ACHN (cell line): Measurements from ENCODE around the gene CTTNBP2.

ENCODE experiments used
- DNase-seq: peaks from one replicate; pipeline ENCODE4 v3.0.0-alpha.2; 2015
- in situ Hi-C: cut with HindIII; loops from 2 replicates; pipeline ENCODE4 v1.10.0; 2017; ENCODE audit warnings: low sequenced_read_pairs, low pct_ligation_motif_present, low pct_unique_long_range_greater_than_20kb

CTTNBP2 gene

DNA sequence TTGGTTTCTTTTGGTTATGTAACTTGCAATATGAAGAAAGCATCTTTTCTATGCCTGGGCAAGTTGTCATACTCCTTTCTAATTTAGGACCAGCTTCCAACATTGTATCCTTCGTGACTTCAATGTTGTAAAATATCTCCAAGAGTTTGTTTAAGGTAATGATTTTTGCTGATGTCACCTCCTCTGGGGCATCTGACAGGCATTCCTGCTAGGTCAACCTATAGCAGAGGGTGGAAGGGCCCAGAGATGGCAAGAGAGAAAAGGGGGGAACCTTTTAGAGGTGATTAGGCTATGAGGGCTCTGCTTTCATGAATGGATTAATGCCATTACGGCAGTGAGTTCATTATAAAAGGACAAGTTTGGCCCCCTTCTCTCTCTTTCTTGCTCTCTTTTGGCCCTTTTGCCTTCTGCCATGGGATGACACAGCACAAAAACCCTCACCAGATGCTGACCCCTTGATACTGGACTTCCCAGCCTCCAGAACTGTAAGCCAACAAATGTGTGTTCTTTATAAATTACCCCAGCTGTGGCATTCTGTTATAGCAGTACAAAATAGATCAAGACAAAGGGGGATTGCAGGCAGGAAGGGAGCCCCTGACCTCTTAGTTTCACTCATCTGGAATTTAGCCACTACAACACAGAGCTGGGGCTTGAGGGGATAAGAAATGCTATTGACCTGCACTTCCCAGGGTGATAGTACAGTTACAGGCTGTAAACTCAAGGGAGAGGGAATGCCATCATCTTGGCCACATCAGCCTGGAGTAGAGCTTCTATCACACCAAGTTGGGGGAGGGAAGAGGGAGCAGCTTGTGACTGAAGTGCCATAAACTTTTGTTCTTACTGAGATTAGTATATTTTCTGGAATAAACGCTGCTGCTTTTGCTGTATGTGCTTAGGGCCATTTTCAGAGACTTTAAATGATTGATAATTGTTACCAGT lies 197.5 kb downstream of the CTTNBP2 start:
- in situ Hi-C loops: no loop called here
- no peak for DNase-seq

- in situ Hi-C loops: no loop called here
- DNase-seq: no peak
These were observed 198.6 kb downstream of the CTTNBP2 start for GRCh38 chr7:117674617-117675016.

DNA sequence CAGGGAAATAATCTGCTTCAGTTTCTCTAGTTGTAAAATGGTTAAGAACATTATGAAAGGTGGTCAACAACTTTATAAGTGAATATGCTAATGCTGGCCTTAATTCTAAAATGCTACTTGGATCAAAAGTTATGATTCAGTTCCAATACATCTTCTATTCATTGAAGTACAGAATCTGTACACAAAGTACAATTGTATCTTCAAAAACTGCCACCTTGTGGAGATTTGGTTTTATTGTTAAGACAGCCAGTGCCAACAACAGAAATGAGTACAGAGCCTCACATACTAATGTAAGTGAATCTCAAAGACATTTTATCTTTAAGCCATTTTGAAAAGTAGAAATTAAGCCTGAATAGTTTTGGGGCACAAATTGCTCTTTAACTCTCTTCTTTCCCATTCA lies 199.4 kb downstream of the CTTNBP2 start:
- in situ Hi-C loops: no loop called here
- DNase-seq: peak; percentile 49

DNA sequence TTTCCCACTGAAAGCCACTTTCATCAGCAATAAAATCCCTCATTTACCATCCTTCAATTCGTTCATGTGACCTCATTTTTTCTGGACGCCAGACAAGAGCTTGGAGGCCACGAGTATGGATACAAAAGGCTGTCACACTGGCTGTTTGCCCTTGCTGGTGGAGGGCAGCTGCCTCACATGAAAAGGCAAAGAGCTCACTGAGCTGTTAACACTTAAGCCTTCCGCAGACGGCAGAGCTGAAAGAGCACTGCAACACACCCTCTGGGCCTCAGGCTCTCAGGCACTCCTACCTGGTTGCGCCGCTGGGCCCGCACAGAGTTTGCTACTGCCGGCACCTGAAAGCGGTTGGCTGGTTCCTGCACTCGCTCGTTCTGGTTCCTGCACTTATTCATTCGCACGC lies 199.9 kb downstream of the CTTNBP2 start:
- in situ Hi-C loops: no loop called here

DNA sequence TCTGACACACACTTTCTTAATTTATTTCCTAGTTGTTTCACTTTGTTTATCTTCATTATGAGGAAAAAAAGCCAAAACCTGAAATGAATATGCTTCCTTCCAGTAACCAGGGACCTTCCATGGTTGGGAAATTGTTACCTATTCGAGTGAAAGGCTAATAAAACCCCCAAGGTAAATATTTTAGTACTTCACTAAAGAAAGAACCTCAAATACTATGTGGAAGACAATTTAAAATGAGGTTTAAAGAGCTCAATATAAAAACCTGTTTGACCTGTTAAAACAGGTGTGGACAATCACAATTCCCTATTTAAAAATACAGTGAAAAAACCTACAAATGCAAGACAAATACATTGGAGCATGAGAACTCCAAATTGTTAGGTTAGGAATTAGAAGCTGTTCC lies 200.8 kb downstream of the CTTNBP2 start:
- DNase-seq: no peak
- in situ Hi-C loops: no loop called here

More for the DNA sequence above, 199.9 kb downstream of the CTTNBP2 start:
- DNase-seq: no peak

DNA sequence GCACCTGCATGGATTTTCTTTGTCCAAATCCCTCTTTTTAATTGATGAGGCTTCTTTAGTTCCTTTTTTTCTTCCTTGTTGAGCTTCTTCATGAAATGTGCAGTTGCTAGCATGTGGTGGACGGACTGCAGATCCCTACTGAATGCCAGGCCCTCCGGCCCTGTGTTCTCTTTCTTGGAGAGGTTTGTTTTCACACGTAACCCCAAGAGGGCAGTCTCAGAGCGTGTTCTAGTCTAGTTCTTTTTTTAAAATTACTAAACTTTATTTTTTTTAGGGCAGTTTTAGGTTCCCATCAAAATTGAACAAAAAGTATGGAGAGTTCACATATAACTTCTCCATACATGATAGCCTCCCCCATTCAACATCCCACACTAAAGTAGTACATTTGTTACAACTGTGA lies 203.4 kb downstream of the CTTNBP2 start:
- DNase-seq: no peak
- in situ Hi-C loops: no loop called here

- no peak for DNase-seq
These were observed 205.8 kb downstream of the CTTNBP2 start for GRCh38 chr7:117667456-117667855.

GRCh38 chr7:117666689-117667088 lies 206.6 kb downstream of the CTTNBP2 start:
- in situ Hi-C loops: no loop called here
- no peak for DNase-seq

More at GRCh38 chr7:117667456-117667855, 205.8 kb downstream of the CTTNBP2 start:
- in situ Hi-C loops: no loop called here

DNA sequence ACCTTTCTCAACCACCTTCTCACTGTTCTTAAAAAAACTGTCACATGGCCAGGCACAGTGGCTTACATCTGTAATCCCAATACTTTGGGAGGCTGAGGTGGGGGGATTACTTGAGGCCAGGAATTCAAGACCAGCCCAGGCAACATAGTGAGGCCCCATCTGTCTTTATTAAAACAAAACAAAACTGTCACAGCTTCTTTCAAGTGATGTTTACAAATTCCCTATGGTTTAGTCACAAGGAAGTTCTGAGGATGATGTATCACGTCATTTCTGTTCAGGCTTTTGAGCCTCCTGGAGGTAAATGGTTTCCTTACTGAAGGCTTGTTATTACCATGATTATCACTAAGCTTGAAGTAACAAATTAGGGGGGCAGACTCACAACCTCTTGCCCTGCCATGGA lies 207.2 kb downstream of the CTTNBP2 start:
- DNase-seq: peak; percentile 32
- in situ Hi-C loops: no loop called here

DNA sequence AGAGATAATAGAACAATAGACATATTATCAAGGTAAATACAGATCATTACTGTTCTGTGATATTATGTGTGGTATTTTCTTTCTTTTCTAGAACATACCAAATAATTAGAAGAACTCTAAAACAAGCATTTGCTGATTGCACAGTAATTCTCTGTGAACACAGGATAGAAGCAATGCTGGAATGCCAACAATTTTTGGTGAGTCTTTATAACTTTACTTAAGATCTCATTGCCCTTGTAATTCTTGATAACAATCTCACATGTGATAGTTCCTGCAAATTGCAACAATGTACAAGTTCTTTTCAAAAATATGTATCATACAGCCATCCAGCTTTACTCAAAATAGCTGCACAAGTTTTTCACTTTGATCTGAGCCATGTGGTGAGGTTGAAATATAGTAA lies 207.9 kb downstream of the CTTNBP2 start:
- DNase-seq: no peak

DNA sequence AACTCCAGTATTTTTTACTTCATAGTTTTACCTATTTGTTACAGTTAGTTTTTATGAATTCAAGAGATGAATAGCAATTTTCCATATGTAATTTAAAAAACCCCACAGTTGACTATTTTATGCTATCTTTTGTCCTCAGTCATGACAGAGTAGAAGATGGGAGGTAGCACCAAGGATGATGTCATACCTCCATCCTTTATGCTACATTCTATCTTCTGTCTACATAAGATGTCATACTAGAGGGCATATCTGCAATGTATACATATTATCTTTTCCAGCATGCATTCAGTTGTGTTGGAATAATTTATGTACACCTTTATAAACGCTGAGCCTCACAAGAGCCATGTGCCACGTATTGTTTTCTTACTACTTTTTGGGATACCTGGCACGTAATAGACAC lies 209.2 kb downstream of the CTTNBP2 start:
- in situ Hi-C loops: no loop called here
- no peak for DNase-seq

More for the DNA sequence above, 207.9 kb downstream of the CTTNBP2 start:
- in situ Hi-C loops: no loop called here

GRCh38 chr7:117661328-117661727 lies 211.9 kb downstream of the CTTNBP2 start:
- in situ Hi-C loops: no loop called here
- DNase-seq: no peak
